C1 segment of cervical spinal cord (tissue), 14 donors: Measurements from ENCODE around the gene FARP2.
"Not testable (repeated sequence)": the region's sequence is repeated elsewhere in the genome, so short reads cannot be mapped to it uniquely, and the experiment has no call there.

ENCODE experiments used
- DNase-seq, 14 donors: peaks; one replicate each; lab custom pipeline; 2025; lab: John Stamatoyannopoulos, UW

FARP2 gene

GRCh38 chr2:241355983-241356870, at the start of gene FARP2:
Gene FARP2, plus strand, starts transcription at chr2:241356285. Its CDS starts 16,823 bp downstream, at chr2:241373108.
- DNase-seq, result peak; percentile 69 to 100 (median 96)

DNA sequence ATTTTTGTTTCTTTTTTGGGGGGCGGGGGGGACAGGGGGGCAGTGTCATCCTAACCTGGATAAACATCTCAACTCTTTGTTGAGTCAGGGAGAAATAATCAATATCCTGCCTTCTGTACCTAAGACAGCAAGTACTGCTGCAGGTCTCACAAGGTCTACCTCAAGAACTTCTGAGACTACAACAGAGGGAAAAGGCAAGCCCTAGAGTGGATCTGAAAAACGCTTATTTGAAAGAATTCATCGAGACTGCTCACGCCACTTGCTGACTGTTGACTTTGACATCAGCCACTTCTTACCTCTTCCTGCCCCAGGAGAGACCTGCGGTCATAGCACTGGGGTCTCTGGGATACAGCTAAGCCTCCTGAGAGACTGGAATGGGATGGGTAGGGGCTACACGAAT, 49.0 kb upstream of the FARP2 start:
- DNase-seq, result no peak

GRCh38 chr2:241308267-241308666, 47.8 kb upstream of the FARP2 start:
- DNase-seq, result no peak

GRCh38 chr2:241308832-241309500, 47.1 kb upstream of the FARP2 start:
- DNase-seq, result no peak

DNA sequence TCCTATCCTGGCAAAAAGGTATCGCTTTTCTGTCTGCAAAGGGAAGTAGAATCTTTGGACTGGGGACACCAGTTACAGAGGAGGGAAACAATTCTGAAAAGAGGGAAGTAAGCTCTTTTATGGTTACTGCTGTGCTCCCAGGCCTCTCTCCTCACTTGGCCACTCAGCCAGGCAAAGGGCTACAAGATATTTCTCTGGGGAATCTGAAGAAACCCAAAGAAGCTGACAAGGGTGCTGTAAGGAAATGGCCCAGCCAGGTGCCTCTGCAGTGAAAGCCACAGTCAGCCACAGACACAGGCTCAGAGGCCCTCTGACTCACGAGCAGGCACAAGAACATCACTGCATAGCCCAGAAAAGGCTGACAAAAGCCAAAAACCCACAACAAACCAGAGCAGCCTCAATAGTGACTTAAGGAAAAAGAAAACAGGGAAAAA, 46.4 kb upstream of the FARP2 start:
- peak in 1 of 14 donors; percentile 26 for DNase-seq

- DNase-seq, result no peak
Measured at GRCh38 chr2:241310917-241311566, 45.0 kb upstream of the FARP2 start.

DNA sequence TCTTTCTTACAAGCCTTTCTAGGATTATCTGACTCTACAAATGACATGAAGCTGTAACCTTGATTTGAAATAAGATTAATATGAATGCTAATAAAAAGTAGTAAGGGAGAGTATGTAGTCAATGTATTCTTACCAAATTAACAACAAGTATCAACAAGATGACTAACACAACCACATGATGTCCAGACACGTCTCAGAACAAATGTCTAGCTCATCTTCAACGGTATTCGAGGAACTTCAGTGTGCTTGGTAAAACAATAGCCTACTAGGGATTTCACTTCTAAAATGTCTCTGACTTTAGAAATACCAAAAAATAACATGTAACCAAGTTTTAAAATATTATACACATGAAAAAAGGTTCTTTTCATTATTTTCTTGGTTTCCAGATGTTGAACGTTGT, 44.0 kb upstream of the FARP2 start:
- DNase-seq, result no peak

- no peak for DNase-seq
Measured at GRCh38 chr2:241313543-241314095, 42.5 kb upstream of the FARP2 start.

GRCh38 chr2:241314226-241315092, 41.6 kb upstream of the FARP2 start:
- no peak for DNase-seq

DNA sequence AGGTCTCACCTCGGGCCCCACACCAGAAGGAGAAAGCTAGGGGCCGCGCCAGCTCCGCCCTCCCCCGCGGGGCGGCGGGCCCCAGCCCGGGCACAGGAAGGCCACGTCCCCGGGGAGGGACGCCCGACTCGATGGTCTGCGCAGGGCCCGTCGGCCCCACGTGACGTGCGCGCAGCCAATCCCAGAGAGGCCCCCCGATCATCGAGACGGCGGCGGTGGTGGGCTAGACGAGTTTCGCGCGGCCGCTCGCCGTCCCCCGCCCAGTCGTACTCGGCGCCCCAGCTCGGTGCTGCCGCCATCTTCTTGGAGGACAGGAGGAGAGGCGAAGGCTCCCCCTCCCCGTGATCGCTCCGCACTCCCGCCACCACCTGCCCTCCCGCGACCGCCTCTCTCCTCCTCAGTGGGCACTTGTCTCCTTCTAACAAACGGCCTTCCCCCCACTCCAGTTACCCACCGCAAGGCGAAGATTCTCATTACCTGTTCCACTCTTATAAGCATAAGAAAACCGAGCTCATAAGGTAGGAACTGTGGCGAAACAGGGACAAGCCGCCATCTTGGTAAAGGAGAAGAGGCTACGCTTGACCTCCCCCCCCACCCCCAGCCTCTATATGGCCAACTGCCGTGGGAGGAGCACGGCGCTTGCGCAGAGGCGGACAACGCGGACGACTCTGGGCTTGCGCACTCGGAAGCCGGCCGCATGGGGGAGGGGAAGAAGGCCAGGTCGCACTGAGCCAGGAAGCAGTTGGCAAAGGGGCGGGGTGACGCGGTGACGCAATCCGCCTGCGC, 40.8 kb upstream of the FARP2 start, which contains the start of gene HDLBP:
Gene HDLBP, minus strand, starts transcription at position 580 of the 786 bp plus-strand sequence. CDS start 48,803 bp downstream, outside the sequence.
- DNase-seq, result peak; percentile 93 to 100 (median 99)

DNA sequence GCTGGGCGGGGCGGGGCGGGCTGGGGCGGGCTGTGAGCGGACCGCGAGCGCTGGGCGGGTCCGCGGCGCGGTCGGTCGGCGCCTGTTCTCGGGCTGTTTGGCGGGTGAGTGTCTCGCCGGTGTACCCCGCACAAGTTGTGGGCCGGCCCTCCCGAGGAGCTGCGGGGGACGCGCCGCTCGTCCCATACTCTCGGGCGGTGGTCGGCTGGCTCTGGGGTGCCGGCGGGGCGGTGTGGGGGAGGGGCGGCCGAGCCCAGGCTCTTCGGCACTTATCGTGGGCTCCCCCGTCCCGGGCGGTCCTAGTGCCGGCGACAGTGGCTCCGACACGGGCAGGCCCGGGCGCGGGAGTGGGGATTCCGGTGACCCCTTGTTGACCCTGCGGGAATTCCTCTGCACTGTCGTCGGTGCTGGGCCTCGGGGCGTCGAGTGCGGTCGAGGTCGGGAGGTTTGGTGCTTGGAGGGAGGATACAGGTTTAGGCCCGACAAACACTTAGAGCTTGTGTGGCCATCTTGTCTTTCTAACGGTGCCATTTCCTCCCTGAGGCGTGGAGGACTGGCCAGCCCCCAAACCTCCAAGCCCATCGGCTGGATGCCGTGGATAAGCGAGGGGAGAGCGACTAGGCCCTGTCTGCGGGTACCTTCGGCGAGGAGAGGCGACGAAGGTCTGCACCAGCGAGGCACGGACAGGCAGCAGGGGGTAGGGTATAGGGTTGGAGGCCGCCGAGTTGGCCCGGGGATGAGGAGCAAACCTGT, 40.0 kb upstream of the FARP2 start, which contains the start of gene SEPTIN2:
Gene SEPTIN2, plus strand, starts transcription at position 47 of the 753 bp plus-strand sequence. CDS start 8,308 bp downstream, outside the sequence.
- DNase-seq, result peak in 11 of 14 donors; percentile 48 to 93 (median 85)

- DNase-seq, result no peak
Measured at GRCh38 chr2:241316825-241317224, 39.3 kb upstream of the FARP2 start.

GRCh38 chr2:241317391-241317790, 38.7 kb upstream of the FARP2 start:
- no peak for DNase-seq

DNA sequence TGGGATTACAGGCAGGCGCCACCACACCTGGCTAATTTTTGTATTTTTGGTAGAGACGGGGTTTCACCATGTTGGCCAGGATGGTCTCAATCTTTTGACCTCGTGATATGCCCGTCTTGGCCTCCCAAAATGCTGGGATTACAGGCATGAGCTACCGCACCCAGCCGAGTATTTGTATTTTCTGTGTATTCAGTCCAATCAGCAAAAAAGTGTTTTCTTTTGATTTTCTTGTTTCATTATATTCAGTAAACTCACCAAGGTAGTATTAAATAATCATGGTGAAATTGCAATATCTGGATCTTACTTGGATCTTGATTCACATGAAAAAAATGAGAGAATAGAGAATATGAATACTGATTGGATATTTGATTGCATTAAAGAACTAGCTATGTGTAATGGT, 37.3 kb upstream of the FARP2 start:
- DNase-seq, result not testable (repeated sequence)

DNA sequence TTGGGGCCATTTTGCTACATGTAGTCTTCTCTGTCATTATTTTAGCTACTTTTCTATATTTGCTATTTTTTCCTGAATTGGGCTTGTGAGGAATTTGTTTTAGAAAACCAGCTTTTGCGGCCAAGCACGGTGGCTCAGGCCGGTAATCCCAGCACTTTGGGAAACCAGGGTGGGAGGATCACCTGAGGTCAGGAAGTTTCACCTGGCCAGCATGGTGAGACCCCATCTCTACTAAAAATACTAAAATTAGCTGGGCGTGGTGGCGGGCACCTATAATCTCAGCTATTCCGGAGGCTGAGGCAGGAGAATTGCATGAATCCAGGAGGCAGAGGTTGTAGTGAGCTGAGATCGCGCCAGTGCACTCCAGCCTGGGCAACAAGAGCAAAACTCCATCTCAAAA, 35.7 kb upstream of the FARP2 start:
- DNase-seq, result no peak

DNA sequence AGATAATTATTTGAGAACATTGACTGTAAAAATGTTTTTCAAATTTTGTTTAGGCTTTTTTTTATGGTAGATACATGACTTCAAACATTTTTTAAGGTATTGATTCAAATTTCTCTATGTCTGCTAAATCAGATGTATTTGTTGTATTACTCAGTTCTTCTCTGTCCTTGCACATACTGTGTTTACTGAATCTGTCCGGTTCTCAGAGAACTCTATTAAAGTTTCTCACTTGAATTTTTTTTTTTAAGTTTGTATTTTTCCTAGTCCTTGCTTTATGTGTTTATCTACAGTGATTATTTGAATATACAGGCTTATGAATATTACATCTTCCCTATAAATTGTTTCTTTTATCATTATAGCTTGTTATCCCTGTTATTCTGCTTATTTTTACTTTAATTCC, 35.1 kb upstream of the FARP2 start:
- no peak for DNase-seq

- no peak for DNase-seq
Measured at GRCh38 chr2:241321886-241322285, 34.2 kb upstream of the FARP2 start.

DNA sequence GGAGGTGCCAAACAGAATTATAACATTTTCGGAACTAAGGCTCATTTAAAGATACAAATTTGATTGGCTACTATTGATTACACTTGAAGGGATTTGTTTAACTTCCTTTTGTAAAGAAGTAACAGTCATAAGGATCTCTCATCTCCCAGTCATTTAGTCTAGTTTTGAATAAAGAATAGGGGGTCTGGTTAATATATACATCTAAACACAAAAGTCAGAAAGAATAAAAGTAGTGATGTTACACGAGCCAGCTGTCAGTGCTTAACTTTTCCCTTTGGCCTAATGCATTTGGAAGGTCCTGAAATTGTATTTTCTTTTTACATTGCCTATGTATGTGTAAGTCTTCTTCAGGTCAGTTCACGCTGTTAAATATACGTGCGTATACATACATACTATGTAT, 32.3 kb upstream of the FARP2 start:
- no peak for DNase-seq

DNA sequence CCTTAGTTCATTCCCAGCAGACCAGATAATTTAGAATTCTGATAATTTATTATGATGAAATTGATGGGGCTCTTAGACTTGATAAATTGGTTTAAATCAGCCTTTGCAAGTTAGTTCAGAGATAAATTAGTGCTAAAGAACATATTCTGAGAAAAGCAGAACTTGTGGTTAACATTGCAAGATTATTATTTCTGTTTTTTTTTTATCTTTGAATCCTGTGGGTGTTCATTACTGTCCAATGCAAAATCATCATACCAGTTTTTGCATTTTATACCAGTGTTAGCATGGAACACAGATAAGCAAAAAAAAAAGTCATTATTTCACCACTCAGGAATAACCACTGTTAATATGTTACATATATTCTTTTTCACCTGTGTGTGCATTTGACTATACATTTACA, 31.3 kb upstream of the FARP2 start:
- DNase-seq, result no peak
